Caco-2 (cell line): ENCODE data around the gene NFATC1. TPM values are rescaled to one million over a fixed set of nuclear protein-coding genes. Genes with fewer than 3 reads are reported as not detected.

Experiments
- BruUV-seq: library from RNA; stranded (reverse); fragments of 400-500 nt; replicated peaks from 2 replicates; lab custom pipeline; 2021; lab: Mats Ljungman, UMichigan
- CTCF ChIA-PET: fragments of 300-600 bp; sonication (Branson Sonifier 250); formaldehyde crosslinking; loops from one replicate; lab custom pipeline; 2022; ENCODE audit warnings: antibody characterized with exemption; lab: Charles Lee
- POLR2A ChIA-PET: fragments of 300-600 bp; sonication (Branson Sonifier 250); formaldehyde crosslinking; loops from one replicate; lab custom pipeline; 2022; ENCODE audit warnings: antibody characterized with exemption; lab: Charles Lee
- DNase-seq, 2 experiments: peaks; one replicate each; pipeline versions ENCODE4 v3.0.0 to v3.0.0-alpha.2; 2020 to 2022
- H3K27me3 ChIP-seq: replicated peaks from 2 replicates; pipeline ENCODE4 v1.6.0; 2011; ENCODE audit warnings: low read length; ENCODE audit not compliant: control insufficient read depth, insufficient read depth
- H3K36me3 ChIP-seq: 2 replicates; pipeline ENCODE4 v1.5.1; 2011; ENCODE audit warnings: low read length; ENCODE audit not compliant: control insufficient read depth, insufficient read depth
- H3K4me1 ChIP-seq: fragments of 250-450 bp; sonication (Bioruptor Pico); 2 replicates; pipeline ENCODE4 v1.5.1; 2020; ENCODE audit warnings: mild to moderate bottlenecking
- H3K4me3 ChIP-seq: 2 replicates; pipeline ENCODE4 v1.5.1; 2011; ENCODE audit warnings: low read depth, mild to moderate bottlenecking, control low read depth, low read length
- H3K9me3 ChIP-seq: fragments of 250-450 bp; sonication (Bioruptor Pico); 2 replicates; pipeline ENCODE4 v1.5.1; 2020; ENCODE audit warnings: mild to moderate bottlenecking, moderate library complexity
- H3K27ac Mint-ChIP-seq: one replicate; pipeline ENCODE4 v1.8.0; 2022; ENCODE audit warnings: mixed read lengths; ENCODE audit not compliant: unreplicated experiment
- H3K27me3 Mint-ChIP-seq: one replicate; pipeline ENCODE4 v1.8.0; 2022; ENCODE audit warnings: mixed read lengths; ENCODE audit not compliant: insufficient read depth, unreplicated experiment
- H3K36me3 Mint-ChIP-seq: one replicate; pipeline ENCODE4 v1.8.0; 2022; ENCODE audit warnings: mild to moderate bottlenecking, mixed read lengths; ENCODE audit not compliant: insufficient read depth, unreplicated experiment
- H3K4me1 Mint-ChIP-seq: one replicate; pipeline ENCODE4 v1.8.0; 2022; ENCODE audit warnings: low read depth, mixed read lengths; ENCODE audit not compliant: unreplicated experiment
- H3K4me3 Mint-ChIP-seq: one replicate; pipeline ENCODE4 v1.8.0; 2022; ENCODE audit warnings: mild to moderate bottlenecking, moderate library complexity, mixed read lengths; ENCODE audit not compliant: unreplicated experiment
- H3K9me3 Mint-ChIP-seq: one replicate; pipeline ENCODE4 v1.8.0; 2022; ENCODE audit warnings: mixed read lengths; ENCODE audit not compliant: unreplicated experiment
- intact Hi-C: fragments of 100-400 bp; cut with micrococcal nuclease; formaldehyde crosslinking; loops from one replicate; pipeline ENCODE4 v1.10.0; 2022; ENCODE audit not compliant: unreplicated experiment
- total RNA-seq: library from RNA; stranded (reverse); gene quantifications from 2 replicates; pipeline ENCODE4 v1.2.3, GENCODE V29; 2022
- TF ChIP-seq, protein P1 (sequence below), 2 experiments: fragments of 200-600 bp in 1 of 2; IDR thresholded peaks; 1 replicate in 1 of 2; 2 replicates in 1 of 2; pipeline versions ENCODE4 v1.5.1 to v1.8.0; 2011 to 2022; ENCODE audit warnings: antibody characterized with exemption in 1 of 2, control low read depth in 1 of 2, inconsistent platforms in 1 of 2, low read depth in 1 of 2, low read length in 1 of 2, mild to moderate bottlenecking in 1 of 2, moderate library complexity in 1 of 2; ENCODE audit not compliant: insufficient read depth in 1 of 2, severe bottlenecking in 1 of 2, unreplicated experiment in 1 of 2

Gene NFATC1
- total RNA-seq, 1 experiment from 2014 or later: 0.66 TPM

DNA sequence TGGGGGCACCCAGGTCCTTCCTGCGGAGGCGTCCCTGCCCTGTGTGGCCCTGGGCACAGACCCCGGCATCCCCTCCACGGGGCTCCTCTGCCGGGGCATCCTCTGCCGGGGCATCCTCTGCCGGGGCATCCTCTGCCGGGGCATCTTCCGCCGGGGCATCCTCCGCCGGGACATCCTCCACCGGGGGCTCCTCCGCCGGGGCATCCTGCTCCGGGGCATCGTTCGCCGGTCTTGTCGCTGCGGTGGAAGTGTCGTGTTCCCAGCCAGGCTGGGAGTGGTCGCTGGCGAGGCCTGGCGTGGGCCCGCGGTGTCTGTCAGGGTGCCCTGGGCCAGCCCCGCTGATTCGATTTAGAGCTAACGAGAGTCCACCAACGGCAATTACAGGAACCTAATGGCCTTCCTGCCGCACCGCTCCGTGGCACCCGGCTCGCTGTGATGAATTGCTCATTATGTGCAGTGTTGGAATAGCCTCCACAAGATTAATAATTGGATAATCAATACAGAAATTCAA lies 115.1 kb downstream of the NFATC1 start:
- Histone ChIP-seq H3K4me3 (no peak overlapping the region), H3K36me3 (no peaks in the 10 kb centered on the region), H3K4me1 (no peaks in the 10 kb centered on the region), H3K27me3 (no peaks in the 10 kb centered on the region), H3K9me3 (no peaks in the 10 kb centered on the region)
- Mint-ChIP-seq H3K4me3 (no peak overlapping the region), H3K27ac (no peak overlapping the region), H3K4me1 (no peaks in the 10 kb centered on the region), H3K9me3 (no peaks in the 10 kb centered on the region), H3K27me3 (peaks cover 7% of the 10 kb centered on the region), H3K36me3 (no peaks in the 10 kb centered on the region)
- BruUV-seq: no TSS peak
- ChIA-PET CTCF (no interaction called here), POLR2A (no interaction called here)
- intact Hi-C loops: no loop called here
- TF ChIP-seq, protein P1, sequence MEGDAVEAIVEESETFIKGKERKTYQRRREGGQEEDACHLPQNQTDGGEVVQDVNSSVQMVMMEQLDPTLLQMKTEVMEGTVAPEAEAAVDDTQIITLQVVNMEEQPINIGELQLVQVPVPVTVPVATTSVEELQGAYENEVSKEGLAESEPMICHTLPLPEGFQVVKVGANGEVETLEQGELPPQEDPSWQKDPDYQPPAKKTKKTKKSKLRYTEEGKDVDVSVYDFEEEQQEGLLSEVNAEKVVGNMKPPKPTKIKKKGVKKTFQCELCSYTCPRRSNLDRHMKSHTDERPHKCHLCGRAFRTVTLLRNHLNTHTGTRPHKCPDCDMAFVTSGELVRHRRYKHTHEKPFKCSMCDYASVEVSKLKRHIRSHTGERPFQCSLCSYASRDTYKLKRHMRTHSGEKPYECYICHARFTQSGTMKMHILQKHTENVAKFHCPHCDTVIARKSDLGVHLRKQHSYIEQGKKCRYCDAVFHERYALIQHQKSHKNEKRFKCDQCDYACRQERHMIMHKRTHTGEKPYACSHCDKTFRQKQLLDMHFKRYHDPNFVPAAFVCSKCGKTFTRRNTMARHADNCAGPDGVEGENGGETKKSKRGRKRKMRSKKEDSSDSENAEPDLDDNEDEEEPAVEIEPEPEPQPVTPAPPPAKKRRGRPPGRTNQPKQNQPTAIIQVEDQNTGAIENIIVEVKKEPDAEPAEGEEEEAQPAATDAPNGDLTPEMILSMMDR (IDR thresholded peaks at IDR 0.05; ENCODE audit: insufficient read depth in 1 of 2, low read depth in 1 of 2, low read length in 1 of 2, severe bottlenecking in 1 of 2, unreplicated experiment in 1 of 2): no peak
- no peak for DNase-seq

- Histone ChIP-seq H3K27me3 (no peaks in the 10 kb centered on the region), H3K36me3 (no peaks in the 10 kb centered on the region), H3K4me1 (no peaks in the 10 kb centered on the region), H3K9me3 (no peaks in the 10 kb centered on the region), H3K4me3 (no peak overlapping the region)
- no peaks in the 10 kb centered on the region for H3K9me3 Mint-ChIP-seq
- no peak overlapping the region for H3K27ac Mint-ChIP-seq
- H3K27me3 Mint-ChIP-seq: peaks cover 7% of the 10 kb centered on the region
- ChIA-PET POLR2A (no interaction called here), CTCF (no interaction called here)
- H3K4me3 Mint-ChIP-seq: no peak overlapping the region
- no peaks in the 10 kb centered on the region for H3K36me3 Mint-ChIP-seq
- BruUV-seq: no TSS peak
- DNase-seq: no peak
- H3K4me1 Mint-ChIP-seq: no peaks in the 10 kb centered on the region
- intact Hi-C loops: no loop called here
- TF ChIP-seq, protein P1 (IDR thresholded peaks at IDR 0.05; ENCODE audit: insufficient read depth in 1 of 2, low read depth in 1 of 2, low read length in 1 of 2, severe bottlenecking in 1 of 2, unreplicated experiment in 1 of 2): no peak
These were observed 115.5 kb downstream of the NFATC1 start for GRCh38 chr18:79511271-79511670.

- Mint-ChIP-seq H3K27me3 (peaks cover 7% of the 10 kb centered on the region), H3K27ac (no peak overlapping the region), H3K9me3 (no peaks in the 10 kb centered on the region), H3K4me3 (no peak overlapping the region), H3K4me1 (no peaks in the 10 kb centered on the region), H3K36me3 (no peaks in the 10 kb centered on the region)
- TF ChIP-seq, protein P1 (IDR thresholded peaks at IDR 0.05; ENCODE audit: insufficient read depth in 1 of 2, low read depth in 1 of 2, low read length in 1 of 2, severe bottlenecking in 1 of 2, unreplicated experiment in 1 of 2): no peak
- Histone ChIP-seq H3K9me3 (no peaks in the 10 kb centered on the region), H3K4me3 (no peak overlapping the region), H3K36me3 (no peaks in the 10 kb centered on the region), H3K4me1 (no peaks in the 10 kb centered on the region), H3K27me3 (no peaks in the 10 kb centered on the region)
- DNase-seq: no peak
- no TSS peak for BruUV-seq
- ChIA-PET POLR2A (no interaction called here), CTCF (no interaction called here)
- intact Hi-C loops: no loop called here
These were observed 116.1 kb downstream of the NFATC1 start for GRCh38 chr18:79511671-79512301.
